Large intestine (tissue), 12 donors: ENCODE data around the gene MAGED4B. TPM values are rescaled to one million over a fixed set of nuclear protein-coding genes. Genes with fewer than 3 reads are reported as not detected.
"Not testable (repeated sequence)": the region's sequence is repeated elsewhere in the genome, so short reads cannot be mapped to it uniquely, and the experiment has no call there.

Source experiments
- DNase-seq, 2 donors: peaks; one replicate each; pipeline versions ENCODE4 v3.0.0 to v3.0.0-alpha.2; 2013
- H3K27ac ChIP-seq: one replicate; pipeline ENCODE4 v1.5.1; 2013; ENCODE audit warnings: low read length
- H3K27me3 ChIP-seq: 2 replicates; pipeline ENCODE4 v1.6.1; 2013; ENCODE audit warnings: low read length; ENCODE audit not compliant: control insufficient read depth, insufficient read depth
- H3K36me3 ChIP-seq: 2 replicates; pipeline ENCODE4 v1.6.1; 2013; ENCODE audit warnings: low read length; ENCODE audit not compliant: control insufficient read depth, insufficient read depth
- H3K4me1 ChIP-seq: one replicate; pipeline ENCODE4 v1.6.1; 2013; ENCODE audit warnings: low read length; ENCODE audit not compliant: control insufficient read depth, insufficient read depth
- H3K4me3 ChIP-seq: one replicate; pipeline ENCODE4 v1.5.1; 2013; ENCODE audit warnings: low read length
- H3K9me3 ChIP-seq: one replicate; pipeline ENCODE4 v1.6.1; 2013; ENCODE audit warnings: mild to moderate bottlenecking, low read depth, low read length, moderate library complexity; ENCODE audit not compliant: control insufficient read depth
- WGBS: methylation state at CpG from one replicate; pipeline ENCODE4 v1.1.5; 2013; ENCODE audit warnings: low lambda C conversion rate; ENCODE audit not compliant: insufficient coverage; 5-methylcytosine and 5-hydroxymethylcytosine counted together
- long read RNA-seq, 11 donors: transcript quantifications; one replicate each; lab custom pipeline, GENCODE V29; 2026
- polyA plus RNA-seq: library from polyadenylated mRNA; unstranded; fragments of 120-200 nt; gene quantifications from one replicate; pipeline ENCODE4 v1.2.1, GENCODE V29; 2013

Gene MAGED4B
- polyA plus RNA-seq: 102 TPM
- long read RNA-seq, donor 1, partial matches to known transcripts: 10 of 11 reads
- long read RNA-seq, donor 1, other reads (novel, unspliced or antisense): 0 of 11 reads
- long read RNA-seq, donor 2, partial matches to known transcripts: 68 of 71 reads
- long read RNA-seq, donor 2, other reads (novel, unspliced or antisense): 0 of 71 reads
- long read RNA-seq, donor 3, partial matches to known transcripts: 52 of 57 reads
- long read RNA-seq, donor 3, other reads (novel, unspliced or antisense): 0 of 57 reads
- long read RNA-seq, donor 4: 0 reads
- long read RNA-seq, donor 5, partial matches to known transcripts: 11 of 15 reads
- long read RNA-seq, donor 5, other reads (novel, unspliced or antisense): 0 of 15 reads
- long read RNA-seq, donor 6, partial matches to known transcripts: 8 of 10 reads
- long read RNA-seq, donor 6, other reads (novel, unspliced or antisense): 0 of 10 reads
- long read RNA-seq, donor 7, partial matches to known transcripts: 0 of 1 reads
- long read RNA-seq, donor 7, other reads (novel, unspliced or antisense): 0 of 1 reads
- long read RNA-seq, donor 8, partial matches to known transcripts: 70 of 73 reads
- long read RNA-seq, donor 8, other reads (novel, unspliced or antisense): 0 of 73 reads
- long read RNA-seq, donor 9, partial matches to known transcripts: 30 of 30 reads
- long read RNA-seq, donor 9, other reads (novel, unspliced or antisense): 0 of 30 reads
- long read RNA-seq, donor 10, partial matches to known transcripts: 9 of 17 reads
- long read RNA-seq, donor 10, other reads (novel, unspliced or antisense): 7 of 17 reads
- long read RNA-seq, donor 11, partial matches to known transcripts: 5 of 6 reads
- long read RNA-seq, donor 11, other reads (novel, unspliced or antisense): 0 of 6 reads

- not testable (repeated sequence) for H3K9me3 ChIP-seq, H3K4me1 ChIP-seq, H3K27ac ChIP-seq, H3K36me3 ChIP-seq, H3K27me3 ChIP-seq, H3K4me3 ChIP-seq, DNase-seq
- WGBS: no CpG with 5 or more reads among the region's 56 CpGs
Observed at GRCh38 chrX:52068666-52069640, at the start of gene MAGED4B. TSS of gene MAGED4B (minus strand) at chrX:52069183. CDS start at chrX:52068172, 1,011 bp downstream.

GRCh38 chrX:52118262-52118661 is 49.3 kb upstream of the MAGED4B start:
- no peak for DNase-seq
- no CpG with 5 or more reads among the region's 3 CpGs for WGBS
- Histone ChIP-seq H3K4me1 (no peaks in the 10 kb centered on the region), H3K9me3 (no peaks in the 10 kb centered on the region), H3K27ac (no peak overlapping the region), H3K27me3 (no peaks in the 10 kb centered on the region), H3K4me3 (no peak overlapping the region), H3K36me3 (no peaks in the 10 kb centered on the region)

- no peaks in the 10 kb centered on the region for H3K4me1 ChIP-seq
- no peak overlapping the region for H3K4me3 ChIP-seq
- DNase-seq: no peak
- H3K27ac ChIP-seq: no peak overlapping the region
- no peaks in the 10 kb centered on the region for H3K9me3 ChIP-seq
- no peaks in the 10 kb centered on the region for H3K27me3 ChIP-seq
- H3K36me3 ChIP-seq: no peaks in the 10 kb centered on the region
- 100% methylated on average over 1 of the region's 4 CpGs for WGBS
Observed at GRCh38 chrX:52082578-52082977, 13.6 kb upstream of the MAGED4B start.

GRCh38 chrX:52078131-52078530 is 9.1 kb upstream of the MAGED4B start:
- Histone ChIP-seq H3K36me3 (no peaks in the 10 kb centered on the region), H3K27me3 (no peaks in the 10 kb centered on the region), H3K9me3 (no peaks in the 10 kb centered on the region), H3K27ac (no peak overlapping the region), H3K4me3 (no peak overlapping the region), H3K4me1 (no peaks in the 10 kb centered on the region)
- no peak for DNase-seq
- no CpG with 5 or more reads among the region's 1 CpG for WGBS

- not testable (repeated sequence) for H3K27me3 ChIP-seq, H3K9me3 ChIP-seq, H3K4me1 ChIP-seq, DNase-seq, H3K4me3 ChIP-seq, H3K36me3 ChIP-seq, H3K27ac ChIP-seq
- WGBS: no CpG with 5 or more reads among the region's 6 CpGs
Observed at GRCh38 chrX:52042288-52042687, 26.7 kb downstream of the MAGED4B start.

- no peak for DNase-seq
- no CpG with 5 or more reads among the region's 1 CpG for WGBS
- no peaks in the 10 kb centered on the region for H3K9me3 ChIP-seq
Observed at GRCh38 chrX:52034211-52034610, 34.8 kb downstream of the MAGED4B start.

GRCh38 chrX:52031371-52031770 is 37.6 kb downstream of the MAGED4B start:
- no peak overlapping the region for H3K27ac ChIP-seq
- no peak overlapping the region for H3K4me3 ChIP-seq
- WGBS: no CpG with 5 or more reads among the region's 2 CpGs
- no peaks in the 10 kb centered on the region for H3K36me3 ChIP-seq
- DNase-seq: no peak
- no peaks in the 10 kb centered on the region for H3K27me3 ChIP-seq
- H3K9me3 ChIP-seq: no peaks in the 10 kb centered on the region
- no peaks in the 10 kb centered on the region for H3K4me1 ChIP-seq

More at GRCh38 chrX:52034211-52034610, 34.8 kb downstream of the MAGED4B start:
- Histone ChIP-seq H3K36me3 (no peaks in the 10 kb centered on the region), H3K27me3 (no peaks in the 10 kb centered on the region), H3K4me1 (no peaks in the 10 kb centered on the region), H3K27ac (no peak overlapping the region), H3K4me3 (no peak overlapping the region)

GRCh38 chrX:52015794-52016193 is 53.2 kb downstream of the MAGED4B start:
- Histone ChIP-seq H3K4me1 (no peaks in the 10 kb centered on the region), H3K9me3 (no peaks in the 10 kb centered on the region), H3K27ac (no peak overlapping the region), H3K4me3 (no peak overlapping the region), H3K27me3 (no peaks in the 10 kb centered on the region), H3K36me3 (no peaks in the 10 kb centered on the region)
- WGBS: no CpG with 5 or more reads among the region's 3 CpGs
- DNase-seq: no peak
